Breast epithelium (tissue), 3 donors: Measurements from ENCODE around the gene RCAN1.

Source experiments
- CTCF ChIP-seq, 3 donors: fragments of 450-650 bp; IDR thresholded peaks; one replicate each; pipeline ENCODE4 v1.5.1; 2016 to 2017; ENCODE audit warnings: antibody characterized with exemption in 3 of 3, mild to moderate bottlenecking in 3 of 3, moderate library complexity in 3 of 3
- POLR2A ChIP-seq: fragments of 450-650 bp; IDR thresholded peaks from one replicate; pipeline ENCODE4 v1.6.1; 2016; ENCODE audit warnings: antibody characterized with exemption, mild to moderate bottlenecking, moderate library complexity

- TF ChIP-seq POLR2A (no peak), CTCF (IDR thresholded peaks at IDR 0.05) (no peak)
These were observed 114.7 kb downstream of the RCAN1 start for GRCh38 chr21:34500191-34500590.
